ENCODE results near the gene YEATS2. TPM values are rescaled to one million over a fixed set of nuclear protein-coding genes. Genes with fewer than 3 reads are reported as not detected.

YEATS2 gene
- polyA plus RNA-seq, 1 experiment: 38.3 TPM

DNA sequence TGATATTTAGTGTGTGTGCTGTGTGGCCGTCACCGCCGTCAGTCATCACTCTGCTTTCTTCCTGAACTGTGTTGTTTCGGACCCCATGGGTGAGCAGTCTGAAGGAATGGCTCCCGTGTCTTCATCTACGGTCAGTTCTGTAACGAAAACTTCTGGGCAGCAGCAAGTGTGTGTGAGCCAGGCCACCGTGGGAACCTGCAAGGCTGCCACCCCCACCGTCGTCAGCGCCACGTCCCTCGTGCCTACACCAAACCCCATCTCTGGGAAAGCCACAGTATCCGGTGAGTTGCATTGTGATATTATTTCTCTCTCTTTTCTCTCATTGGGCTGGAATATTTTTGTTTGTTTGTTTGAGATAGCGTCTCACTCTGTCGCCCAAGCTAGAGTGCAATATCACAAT is 93.1 kb downstream of the YEATS2 start:
- H3K9me3 ChIP-seq (ENCODE audit: control insufficient read depth, insufficient read depth, low read length): no peaks in the 10 kb centered on the region
- POLR2A ChIA-PET: no interaction called here
- DNase-seq (ENCODE audit: low read depth, low spot score): no peak
- H3K27me3 ChIP-seq (ENCODE audit: control insufficient read depth, insufficient read depth, low read length): no peaks in the 10 kb centered on the region
- CTCF ChIA-PET: interaction anchor here (0.6 to 1.4 kb wide), 3 partner anchors 9 to 459 kb away, joined by 3 to 4 read pairs (median 3); no protein-coding TSS in a partner anchor
- TF ChIP-seq, protein P1, sequence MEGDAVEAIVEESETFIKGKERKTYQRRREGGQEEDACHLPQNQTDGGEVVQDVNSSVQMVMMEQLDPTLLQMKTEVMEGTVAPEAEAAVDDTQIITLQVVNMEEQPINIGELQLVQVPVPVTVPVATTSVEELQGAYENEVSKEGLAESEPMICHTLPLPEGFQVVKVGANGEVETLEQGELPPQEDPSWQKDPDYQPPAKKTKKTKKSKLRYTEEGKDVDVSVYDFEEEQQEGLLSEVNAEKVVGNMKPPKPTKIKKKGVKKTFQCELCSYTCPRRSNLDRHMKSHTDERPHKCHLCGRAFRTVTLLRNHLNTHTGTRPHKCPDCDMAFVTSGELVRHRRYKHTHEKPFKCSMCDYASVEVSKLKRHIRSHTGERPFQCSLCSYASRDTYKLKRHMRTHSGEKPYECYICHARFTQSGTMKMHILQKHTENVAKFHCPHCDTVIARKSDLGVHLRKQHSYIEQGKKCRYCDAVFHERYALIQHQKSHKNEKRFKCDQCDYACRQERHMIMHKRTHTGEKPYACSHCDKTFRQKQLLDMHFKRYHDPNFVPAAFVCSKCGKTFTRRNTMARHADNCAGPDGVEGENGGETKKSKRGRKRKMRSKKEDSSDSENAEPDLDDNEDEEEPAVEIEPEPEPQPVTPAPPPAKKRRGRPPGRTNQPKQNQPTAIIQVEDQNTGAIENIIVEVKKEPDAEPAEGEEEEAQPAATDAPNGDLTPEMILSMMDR (IDR thresholded peaks at IDR 0.05; ENCODE audit: low read depth, low read length): no peak
- H3K4me3 ChIP-seq (ENCODE audit: low read depth, low read length): no peak overlapping the region
- H3K27ac ChIP-seq (ENCODE audit: low read depth, low read length): no peak overlapping the region

DNA sequence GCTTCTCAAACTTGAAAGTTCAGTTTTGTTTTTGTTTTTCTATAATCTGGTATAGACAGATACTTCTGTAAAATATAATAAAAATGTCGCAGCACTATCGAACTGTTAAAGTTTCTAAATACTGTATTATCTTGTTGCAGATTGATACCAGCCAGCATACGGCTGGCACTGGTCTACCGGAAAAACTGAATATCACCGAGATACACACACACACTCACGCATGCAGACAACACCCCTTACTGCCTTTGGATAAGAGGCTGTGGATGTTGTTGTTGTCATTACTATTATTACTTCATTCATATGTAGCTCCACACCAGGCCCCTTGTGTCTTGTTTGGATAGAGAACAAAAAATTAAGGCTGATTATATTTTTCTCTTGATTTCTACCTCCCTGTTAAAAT is 95.4 kb downstream of the YEATS2 start:
- Histone ChIP-seq H3K27ac (ENCODE audit: low read depth, low read length) (no peak overlapping the region), H3K4me3 (ENCODE audit: low read depth, low read length) (no peak overlapping the region), H3K27me3 (ENCODE audit: control insufficient read depth, insufficient read depth, low read length) (no peaks in the 10 kb centered on the region), H3K9me3 (ENCODE audit: control insufficient read depth, insufficient read depth, low read length) (no peaks in the 10 kb centered on the region)
- TF ChIP-seq, protein P1 (IDR thresholded peaks at IDR 0.05; ENCODE audit: low read depth, low read length): no peak
- no peak for DNase-seq (ENCODE audit: low read depth, low spot score)
- CTCF ChIA-PET: no interaction called here
- POLR2A ChIA-PET: no interaction called here

DNA sequence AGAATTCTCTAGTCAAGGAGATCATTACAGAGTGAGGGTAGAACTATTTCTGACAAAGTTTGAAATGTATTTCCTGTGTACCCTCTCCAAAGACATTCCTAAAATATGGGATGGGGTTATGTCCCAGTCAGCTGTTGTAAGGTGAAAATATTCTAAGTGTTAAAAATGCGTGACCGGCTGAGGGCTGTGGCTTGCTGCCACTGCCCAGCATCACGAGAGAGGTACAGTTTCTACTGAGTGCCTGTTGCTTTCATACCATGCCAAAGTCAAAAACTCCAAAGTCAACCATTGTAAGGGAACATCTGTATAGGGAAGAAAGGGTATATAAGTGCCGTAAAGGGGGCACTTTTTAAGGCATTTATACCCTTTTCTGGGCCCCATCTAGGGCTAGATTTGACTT is 96.9 kb downstream of the YEATS2 start:
- CTCF ChIA-PET: interaction anchor here (0.7 to 1.0 kb wide), 2 partner anchors 326 to 1383 kb away, joined by 3 to 5 read pairs; no protein-coding TSS in a partner anchor
- POLR2A ChIA-PET: no interaction called here
- H3K27ac ChIP-seq (ENCODE audit: low read depth, low read length): no peak overlapping the region

DNA sequence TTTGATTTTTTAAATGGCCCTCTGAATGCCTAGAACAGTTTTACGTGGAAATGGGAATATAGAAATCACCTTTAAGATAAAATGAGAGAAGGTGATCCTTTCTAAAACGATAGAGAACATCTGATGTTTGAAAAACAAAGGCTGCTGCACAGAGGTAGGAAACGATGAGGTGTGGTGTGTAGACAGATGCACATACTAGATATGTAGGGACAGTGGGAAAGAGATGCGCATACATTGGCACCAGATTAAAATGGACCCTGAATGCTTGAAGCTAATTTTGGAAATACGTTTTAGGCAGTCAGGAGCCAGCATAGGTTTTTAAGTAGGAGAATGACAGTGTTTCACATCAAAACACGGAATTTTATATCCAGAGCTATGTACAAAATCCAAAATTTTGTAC is 98.8 kb downstream of the YEATS2 start:
- no peaks in the 10 kb centered on the region for H3K27me3 ChIP-seq (ENCODE audit: control insufficient read depth, insufficient read depth, low read length)

More for the DNA sequence above, 96.9 kb downstream of the YEATS2 start:
- no peak overlapping the region for H3K4me3 ChIP-seq (ENCODE audit: low read depth, low read length)
- DNase-seq (ENCODE audit: low read depth, low spot score): no peak
- no peaks in the 10 kb centered on the region for H3K9me3 ChIP-seq (ENCODE audit: control insufficient read depth, insufficient read depth, low read length)
- TF ChIP-seq, protein P1 (IDR thresholded peaks at IDR 0.05; ENCODE audit: low read depth, low read length): no peak
- no peaks in the 10 kb centered on the region for H3K27me3 ChIP-seq (ENCODE audit: control insufficient read depth, insufficient read depth, low read length)

DNA sequence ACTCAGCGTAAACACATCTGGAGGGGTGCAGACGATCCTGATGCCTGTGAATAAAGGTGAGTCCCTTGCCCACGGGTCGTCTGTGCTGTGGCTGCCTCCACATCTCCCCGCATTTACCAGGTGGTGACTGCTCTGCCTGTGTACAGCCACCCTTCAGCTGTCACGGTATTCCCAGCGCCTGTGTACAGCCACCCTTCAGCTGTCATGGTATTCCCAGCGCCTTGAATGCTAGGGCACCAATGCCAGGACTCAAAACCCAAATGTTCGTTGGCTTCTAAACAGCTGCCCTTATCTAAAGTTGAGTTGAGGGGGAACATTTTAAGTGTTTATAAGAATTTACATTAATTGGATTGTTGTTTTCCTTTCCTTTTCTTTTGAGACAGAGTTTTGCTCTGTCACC is 100.4 kb downstream of the YEATS2 start:
- Histone ChIP-seq H3K27me3 (ENCODE audit: control insufficient read depth, insufficient read depth, low read length) (no peaks in the 10 kb centered on the region), H3K9me3 (ENCODE audit: control insufficient read depth, insufficient read depth, low read length) (no peaks in the 10 kb centered on the region), H3K27ac (ENCODE audit: low read depth, low read length) (no peak overlapping the region), H3K4me3 (ENCODE audit: low read depth, low read length) (no peak overlapping the region)
- DNase-seq (ENCODE audit: low read depth, low spot score): no peak
- POLR2A ChIA-PET: interaction anchor here (0.6 kb wide), 2 partner anchors 9 to 17 kb away, joined by 3 read pairs; no protein-coding TSS in a partner anchor
- TF ChIP-seq, protein P1 (IDR thresholded peaks at IDR 0.05; ENCODE audit: low read depth, low read length): no peak
- CTCF ChIA-PET: no interaction called here

More for the DNA sequence above, 98.8 kb downstream of the YEATS2 start:
- TF ChIP-seq, protein P1 (IDR thresholded peaks at IDR 0.05; ENCODE audit: low read depth, low read length): no peak
- Histone ChIP-seq H3K4me3 (ENCODE audit: low read depth, low read length) (no peak overlapping the region), H3K27ac (ENCODE audit: low read depth, low read length) (no peak overlapping the region), H3K9me3 (ENCODE audit: control insufficient read depth, insufficient read depth, low read length) (no peaks in the 10 kb centered on the region)
- CTCF ChIA-PET: interaction anchor here (0.7 kb wide), 2 partner anchors 40 to 1556 kb away, joined by 4 to 7 read pairs; no protein-coding TSS in a partner anchor
- DNase-seq (ENCODE audit: low read depth, low spot score): no peak
- POLR2A ChIA-PET: interaction anchor here (0.6 kb wide), 1 partner anchor 67 kb away, joined by 3 read pairs; no protein-coding TSS in a partner anchor

Data from AG04450 (cell line).